Measurements from ENCODE around the gene ALDH3A2. TPM values are rescaled to one million over a fixed set of nuclear protein-coding genes. Genes with fewer than 3 reads are reported as not detected.

The ALDH3A2 gene
- total RNA-seq, 4 donors from 2014 or later: 385 to 619 (median 435) TPM

- TF ChIP-seq CTCF (IDR thresholded peaks at IDR 0.05): no peak
- no peak for TF ChIP-seq POLR2A (IDR thresholded peaks at IDR 0.05)
Measured at GRCh38 chr17:19717411-19717908, 68.9 kb downstream of the ALDH3A2 start.

GRCh38 chr17:19718041-19718612 lies 69.6 kb downstream of the ALDH3A2 start:
- WGBS, 2 donors: 77 to 80% methylated on average over 11 to 12 of the region's 12 CpGs
- no peak for DNase-seq (ENCODE audit: low spot score in 2 of 2)
- no peak for TF ChIP-seq CTCF (IDR thresholded peaks at IDR 0.05)
- TF ChIP-seq POLR2A (IDR thresholded peaks at IDR 0.05): no peak
- no peak overlapping the region for H3K4me3 ChIP-seq (ENCODE audit: low read depth, poor library complexity, severe bottlenecking)
- intact Hi-C loops (cut with DNase I; ENCODE audit: low total_unique reads): no loop called here

More at GRCh38 chr17:19717411-19717908, 68.9 kb downstream of the ALDH3A2 start:
- intact Hi-C loops (cut with DNase I; ENCODE audit: low total_unique reads): no loop called here
- no peak overlapping the region for H3K4me3 ChIP-seq (ENCODE audit: low read depth, poor library complexity, severe bottlenecking)
- WGBS, 2 donors: 39 to 52% methylated on average over 10 of the region's 10 CpGs
- no peak for DNase-seq (ENCODE audit: low spot score in 2 of 2)

- DNase-seq (ENCODE audit: low spot score in 2 of 2): no peak
- TF ChIP-seq POLR2A (IDR thresholded peaks at IDR 0.05) (no peak), CTCF (IDR thresholded peaks at IDR 0.05) (no peak)
- no peak overlapping the region for H3K4me3 ChIP-seq (ENCODE audit: low read depth, poor library complexity, severe bottlenecking)
- intact Hi-C loops (cut with DNase I; ENCODE audit: low total_unique reads): no loop called here
- WGBS, 2 donors: 43 to 52% methylated on average over 15 to 18 of the region's 18 CpGs
Measured at GRCh38 chr17:19718613-19719354, 70.2 kb downstream of the ALDH3A2 start.

- 90 to 93% methylated on average over 18 to 22 of the region's 23 CpGs for WGBS, 2 donors
- intact Hi-C loops (cut with DNase I; ENCODE audit: low total_unique reads): no loop called here
- H3K4me3 ChIP-seq (ENCODE audit: low read depth, poor library complexity, severe bottlenecking): no peak overlapping the region
- no peak for TF ChIP-seq POLR2A (IDR thresholded peaks at IDR 0.05)
- no peak for TF ChIP-seq CTCF (IDR thresholded peaks at IDR 0.05)
- DNase-seq (ENCODE audit: low spot score in 2 of 2): no peak
Measured at GRCh38 chr17:19719355-19720209, 71.0 kb downstream of the ALDH3A2 start.

- no peak overlapping the region for H3K4me3 ChIP-seq (ENCODE audit: low read depth, poor library complexity, severe bottlenecking)
- intact Hi-C loops (cut with DNase I; ENCODE audit: low total_unique reads): no loop called here
- TF ChIP-seq POLR2A (IDR thresholded peaks at IDR 0.05): no peak
- no peak for TF ChIP-seq CTCF (IDR thresholded peaks at IDR 0.05)
- DNase-seq (ENCODE audit: low spot score in 2 of 2): no peak
- 61 to 66% methylated on average over 3 to 5 of the region's 5 CpGs for WGBS, 2 donors
Measured at GRCh38 chr17:19720210-19720475, 71.6 kb downstream of the ALDH3A2 start.

Measured in lower leg skin (tissue), 4 donors.